Fibroblast of lung (primary cell): ENCODE measurements around the gene PAIP2. TPM values are rescaled to one million over a fixed set of nuclear protein-coding genes. Genes with fewer than 3 reads are reported as not detected.

ENCODE experiments used
- DNase-seq, 2 donors: peaks; one replicate each; pipeline versions ENCODE4 v3.0.0 to v3.0.0-alpha.2; 2010; ENCODE audit warnings: low read depth in 2 of 2
- H2AFZ ChIP-seq: 2 replicates; pipeline ENCODE4 v1.5.1; 2012; ENCODE audit warnings: low read length, control low read depth, inconsistent platforms
- H3K27ac ChIP-seq: 2 replicates; pipeline ENCODE4 v1.5.1; 2011; ENCODE audit warnings: low read length, control low read depth; ENCODE audit not compliant: insufficient read depth
- H3K27me3 ChIP-seq: 2 replicates; pipeline ENCODE4 v1.5.1; 2011; ENCODE audit warnings: mild to moderate bottlenecking, low read length; ENCODE audit not compliant: control insufficient read depth, insufficient read depth
- H3K36me3 ChIP-seq: 2 replicates; pipeline ENCODE4 v1.5.1; 2011; ENCODE audit warnings: low read length; ENCODE audit not compliant: control insufficient read depth, insufficient read depth
- H3K4me1 ChIP-seq: 2 replicates; pipeline ENCODE4 v1.5.1; 2011; ENCODE audit warnings: low read length; ENCODE audit not compliant: control insufficient read depth, insufficient read depth; ENCODE audit errors: extremely low read depth
- H3K4me2 ChIP-seq: 2 replicates; pipeline ENCODE4 v1.5.1; 2011; ENCODE audit warnings: low read length, control low read depth; ENCODE audit not compliant: insufficient read depth; ENCODE audit errors: extremely low read depth
- H3K4me3 ChIP-seq, 4 experiments: fragments of 200-600 bp in 1 of 4; sonication (generic) in 1 of 4; replicated peaks in 1 of 4; 2 replicates each; pipeline ENCODE4 v1.5.1; 2011 to 2016; ENCODE audit warnings: low read length in 4 of 4, low read depth in 3 of 4, mild to moderate bottlenecking in 3 of 4, control low read depth in 2 of 4, inconsistent platforms in 1 of 4, mixed read lengths in 1 of 4; ENCODE audit not compliant: insufficient read depth in 1 of 4; ENCODE audit errors: control extremely low read depth in 1 of 4
- H3K79me2 ChIP-seq: 2 replicates; pipeline ENCODE4 v1.5.1; 2012; ENCODE audit warnings: mild to moderate bottlenecking, low read length, inconsistent platforms; ENCODE audit not compliant: control insufficient read depth, insufficient read depth
- H3K9ac ChIP-seq: 2 replicates; pipeline ENCODE4 v1.5.1; 2011; ENCODE audit warnings: mild to moderate bottlenecking, low read length, control low read depth; ENCODE audit not compliant: insufficient read depth
- H3K9me3 ChIP-seq: 2 replicates; pipeline ENCODE4 v1.5.1; 2012; ENCODE audit warnings: low read depth, low read length; ENCODE audit not compliant: control insufficient read depth, insufficient read depth
- H4K20me1 ChIP-seq: 2 replicates; pipeline ENCODE4 v1.5.1; 2011; ENCODE audit warnings: low read length; ENCODE audit not compliant: control insufficient read depth, insufficient read depth; ENCODE audit errors: extremely low read depth
- EZH2 ChIP-seq: IDR thresholded peaks from 2 replicates; pipeline ENCODE4 v1.5.1; 2012; ENCODE audit warnings: low read length, control low read depth, mild to moderate bottlenecking; ENCODE audit errors: missing control alignments
- polyA plus RNA-seq, 2 donors: library from polyadenylated mRNA; depleted of rRNA in 1 of 2; stranded (reverse) in 1 of 2; unstranded in 1 of 2; fragments of >200 nt; gene quantifications; 2 replicates each; pipeline ENCODE4 v1.2.1, GENCODE V29; 2011 to 2012; ENCODE audit warnings: missing spikeins in 1 of 2
- total RNA-seq: library from RNA; depleted of rRNA; stranded (reverse); fragments of >200 nt; gene quantifications from 2 replicates; pipeline ENCODE4 v1.2.1, GENCODE V29; 2014
- TF ChIP-seq, protein P1 (sequence below), 2 donors: IDR thresholded peaks in 1 of 2; conservative IDR thresholded peaks in 1 of 2; 1 replicate in 1 of 2; 2 replicates in 1 of 2; pipeline ENCODE4 v1.5.1; 2011 to 2012; ENCODE audit warnings: low read length in 2 of 2, control low read depth in 1 of 2, inconsistent platforms in 1 of 2, low read depth in 1 of 2, mild to moderate bottlenecking in 1 of 2

PAIP2 gene
- total and polyA plus RNA-seq, 2 donors (not counting 1 experiment from before 2014, with no cell fraction given) = 59.0 to 105 TPM

DNA sequence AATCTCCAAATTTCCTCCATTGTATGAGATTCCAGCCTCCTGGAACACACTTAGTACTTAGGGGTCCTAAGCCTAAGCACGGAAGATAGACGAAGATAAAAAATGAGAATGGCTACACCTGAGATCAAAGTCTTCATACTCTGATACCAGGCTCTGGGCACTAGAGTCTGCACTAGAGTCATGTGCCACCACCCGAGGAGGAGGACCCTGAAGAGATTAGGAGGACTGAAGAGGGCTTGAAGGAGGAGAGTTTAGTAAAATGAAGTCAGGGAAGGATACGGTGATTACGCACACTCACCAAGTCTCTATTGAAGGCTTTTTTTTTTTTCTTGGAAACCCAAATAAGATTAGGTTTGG is 62.8 kb downstream of the PAIP2 start:
- Histone ChIP-seq H3K79me2 (no peaks in the 10 kb centered on the region), H3K27ac (peak overlapping the region; percentile 98), H4K20me1 (no peaks in the 10 kb centered on the region), H2AFZ (peak overlapping the region; percentile 98), H3K4me2 (peak overlapping the region; percentile 82), H3K9me3 (no peaks in the 10 kb centered on the region), H3K9ac (peak overlapping the region; percentile 66), H3K4me1 (peaks cover 6% of the 10 kb centered on the region), H3K27me3 (no peaks in the 10 kb centered on the region), H3K36me3 (no peaks in the 10 kb centered on the region), H3K4me3 (peak overlapping the region; percentile 20 to 56 (median 33))
- TF ChIP-seq, protein P1, sequence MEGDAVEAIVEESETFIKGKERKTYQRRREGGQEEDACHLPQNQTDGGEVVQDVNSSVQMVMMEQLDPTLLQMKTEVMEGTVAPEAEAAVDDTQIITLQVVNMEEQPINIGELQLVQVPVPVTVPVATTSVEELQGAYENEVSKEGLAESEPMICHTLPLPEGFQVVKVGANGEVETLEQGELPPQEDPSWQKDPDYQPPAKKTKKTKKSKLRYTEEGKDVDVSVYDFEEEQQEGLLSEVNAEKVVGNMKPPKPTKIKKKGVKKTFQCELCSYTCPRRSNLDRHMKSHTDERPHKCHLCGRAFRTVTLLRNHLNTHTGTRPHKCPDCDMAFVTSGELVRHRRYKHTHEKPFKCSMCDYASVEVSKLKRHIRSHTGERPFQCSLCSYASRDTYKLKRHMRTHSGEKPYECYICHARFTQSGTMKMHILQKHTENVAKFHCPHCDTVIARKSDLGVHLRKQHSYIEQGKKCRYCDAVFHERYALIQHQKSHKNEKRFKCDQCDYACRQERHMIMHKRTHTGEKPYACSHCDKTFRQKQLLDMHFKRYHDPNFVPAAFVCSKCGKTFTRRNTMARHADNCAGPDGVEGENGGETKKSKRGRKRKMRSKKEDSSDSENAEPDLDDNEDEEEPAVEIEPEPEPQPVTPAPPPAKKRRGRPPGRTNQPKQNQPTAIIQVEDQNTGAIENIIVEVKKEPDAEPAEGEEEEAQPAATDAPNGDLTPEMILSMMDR (conservative IDR thresholded peaks at IDR 0.05 in 1 of 2, IDR thresholded peaks at IDR 0.05 in 1 of 2; ENCODE audit: low read depth in 1 of 2, low read length in 2 of 2) = no peak
- TF ChIP-seq EZH2 = no peak
- no peak for DNase-seq

DNA sequence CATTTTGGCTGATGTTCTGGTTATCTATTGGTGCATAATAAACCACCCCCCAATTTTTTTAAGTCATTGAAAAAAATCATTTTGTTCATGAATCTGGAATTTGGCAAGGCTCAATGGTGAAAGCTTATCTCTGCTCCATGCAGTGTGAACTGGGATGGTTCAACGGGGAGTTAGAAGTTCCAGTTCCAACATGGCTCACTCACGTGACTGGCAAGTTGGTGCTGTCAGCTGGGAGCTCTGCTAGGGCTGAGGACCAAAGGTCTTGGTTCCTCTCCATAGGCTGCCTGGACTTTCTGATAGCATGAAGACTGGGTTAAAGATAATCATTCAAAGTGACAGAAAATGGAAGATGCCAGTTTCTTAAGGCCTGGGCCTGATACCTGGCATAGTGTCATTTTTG is 65.3 kb downstream of the PAIP2 start:
- H3K36me3 ChIP-seq = no peaks in the 10 kb centered on the region
- no peaks in the 10 kb centered on the region for H3K79me2 ChIP-seq
- no peaks in the 10 kb centered on the region for H4K20me1 ChIP-seq
- no peaks in the 10 kb centered on the region for H3K27me3 ChIP-seq
- H3K27ac ChIP-seq = no peak overlapping the region
- no peaks in the 10 kb centered on the region for H3K9me3 ChIP-seq
- H3K9ac ChIP-seq = no peak overlapping the region
- H3K4me3 ChIP-seq = no peak overlapping the region
- H2AFZ ChIP-seq = no peak overlapping the region
- no peak for TF ChIP-seq EZH2
- TF ChIP-seq, protein P1 (conservative IDR thresholded peaks at IDR 0.05 in 1 of 2, IDR thresholded peaks at IDR 0.05 in 1 of 2; ENCODE audit: low read depth in 1 of 2, low read length in 2 of 2) = no peak
- no peak for DNase-seq
- H3K4me1 ChIP-seq = peaks cover 6% of the 10 kb centered on the region
- no peak overlapping the region for H3K4me2 ChIP-seq

DNA sequence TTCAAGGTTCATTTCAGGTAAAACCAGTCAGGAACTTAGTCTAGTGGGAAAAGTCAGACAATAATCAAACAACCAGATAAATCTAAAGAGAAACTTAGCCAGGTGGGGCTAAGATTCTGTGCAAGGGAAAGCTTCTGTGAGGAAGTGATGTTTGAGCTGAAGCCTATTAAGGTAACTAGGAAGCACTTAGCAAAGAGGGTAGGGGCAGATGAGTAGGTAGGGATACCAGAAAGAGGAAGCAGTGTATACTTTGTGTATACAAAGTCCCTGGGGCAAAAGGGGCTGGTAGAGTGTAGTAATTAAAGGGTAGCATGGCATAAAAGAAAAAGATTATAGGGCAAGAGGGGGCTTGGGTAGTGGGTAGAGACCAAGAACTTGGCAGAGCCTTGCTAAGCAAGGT is 65.9 kb downstream of the PAIP2 start:
- Histone ChIP-seq H3K9ac (no peak overlapping the region), H3K27me3 (no peaks in the 10 kb centered on the region), H3K9me3 (no peaks in the 10 kb centered on the region), H3K79me2 (no peaks in the 10 kb centered on the region), H3K36me3 (no peaks in the 10 kb centered on the region), H3K4me2 (no peak overlapping the region), H3K27ac (no peak overlapping the region), H2AFZ (no peak overlapping the region), H3K4me1 (peaks cover 6% of the 10 kb centered on the region), H3K4me3 (no peak overlapping the region), H4K20me1 (no peaks in the 10 kb centered on the region)
- no peak for DNase-seq
- TF ChIP-seq, protein P1 (conservative IDR thresholded peaks at IDR 0.05 in 1 of 2, IDR thresholded peaks at IDR 0.05 in 1 of 2; ENCODE audit: low read depth in 1 of 2, low read length in 2 of 2) = no peak
- no peak for TF ChIP-seq EZH2
